ENCODE data around the gene TFF2. TPM values are rescaled to one million over a fixed set of nuclear protein-coding genes. Genes with fewer than 3 reads are reported as not detected.

Gene TFF2
- polyA plus RNA-seq, 3 donors, result not detected

DNA sequence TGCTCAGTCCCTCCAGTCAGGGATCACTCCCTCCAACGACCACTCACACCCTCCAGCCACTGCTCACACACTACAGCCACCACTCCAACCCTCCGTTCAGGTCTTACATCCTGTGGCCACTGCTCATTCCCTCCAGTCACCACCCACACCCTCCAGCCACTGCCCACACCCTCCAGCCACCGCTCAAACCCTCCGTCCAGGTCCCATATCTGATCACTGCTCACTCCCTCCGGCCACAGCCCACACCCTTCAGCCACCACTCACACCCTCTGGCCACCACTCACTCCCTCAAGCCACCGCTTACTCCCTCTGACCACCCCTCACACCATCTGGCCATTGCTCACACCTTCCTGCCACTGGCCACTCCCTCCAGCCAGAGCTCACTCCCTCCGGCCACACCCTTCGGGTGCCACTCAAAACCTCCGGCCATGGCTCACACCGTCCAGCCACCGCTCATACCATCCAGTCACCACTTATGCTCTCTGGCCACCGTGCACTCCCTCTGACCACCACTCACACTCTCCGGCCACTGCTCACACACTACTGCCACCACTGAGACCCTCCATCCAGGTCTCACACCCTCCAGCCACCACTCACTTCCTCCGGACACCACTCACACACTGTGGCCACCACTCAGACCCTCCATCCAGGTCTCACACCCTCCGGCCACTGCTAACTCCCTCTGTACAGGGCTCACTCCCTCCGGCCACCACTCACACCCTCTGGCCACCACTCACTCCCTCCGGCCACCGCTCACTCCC lies 20.3 kb upstream of the TFF2 start:
- 71% methylated on average over 16 of the region's 18 CpGs for WGBS (ENCODE audit: insufficient coverage)
- intact Hi-C loops (cut with micrococcal nuclease), result no loop called here
- H3K27ac Mint-ChIP-seq, result peak overlapping the region in 1 of 7 donors; percentile 2

DNA sequence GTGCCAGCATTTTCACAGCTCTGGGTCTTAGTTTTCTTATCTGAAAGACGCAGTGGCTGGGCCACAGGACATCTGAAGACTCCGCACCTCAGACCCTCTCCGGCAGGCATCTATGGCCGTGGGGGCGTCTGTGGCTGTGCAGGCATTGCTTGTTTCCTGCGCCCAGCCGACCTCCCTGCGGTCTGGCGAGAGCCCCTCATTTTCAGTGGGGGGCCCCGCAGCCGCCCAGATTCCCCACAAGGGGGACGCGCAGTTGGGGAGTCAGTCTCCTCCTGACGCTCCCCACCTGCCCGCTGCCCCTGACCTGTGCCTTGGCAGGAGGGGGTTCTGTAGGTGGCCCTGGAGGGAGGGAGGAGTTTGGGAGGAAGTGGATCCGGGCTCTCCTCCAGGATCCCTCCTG lies 19.0 kb upstream of the TFF2 start:
- Mint-ChIP-seq H3K9me3 (no peaks in the 10 kb centered on the region), H3K36me3 (no peaks in the 10 kb centered on the region), H3K4me1 (no peaks in the 10 kb centered on the region), H3K27me3 (ENCODE audit: low read depth in 3 of 3) (peaks cover 2 to 6% (median 2%) of the 10 kb centered on the region in 3 donors), H3K27ac (no peak overlapping the region), H3K4me3 (no peak overlapping the region)
- no peaks in the 10 kb centered on the region for H3K36me3 ChIP-seq (replicated peaks in 1 of 2; ENCODE audit: control insufficient read depth in 1 of 2, insufficient read depth in 2 of 2, low read length in 2 of 2)
- no peak for DNase-seq
- H2AFZ ChIP-seq (ENCODE audit: insufficient read depth, low read depth, low read length, poor library complexity, severe bottlenecking), result no peak overlapping the region
- H3K9me3 ChIP-seq (replicated peaks in 1 of 2; ENCODE audit: control insufficient read depth in 1 of 2, insufficient read depth in 1 of 2, low read length in 2 of 2), result no peaks in the 10 kb centered on the region
- H3K27me3 ChIP-seq (ENCODE audit: control insufficient read depth in 2 of 2, insufficient read depth in 2 of 2, low read length in 2 of 2), result no peaks in the 10 kb centered on the region
- 92% methylated on average over 13 of the region's 16 CpGs for WGBS (ENCODE audit: insufficient coverage)
- TF ChIP-seq, protein P1, sequence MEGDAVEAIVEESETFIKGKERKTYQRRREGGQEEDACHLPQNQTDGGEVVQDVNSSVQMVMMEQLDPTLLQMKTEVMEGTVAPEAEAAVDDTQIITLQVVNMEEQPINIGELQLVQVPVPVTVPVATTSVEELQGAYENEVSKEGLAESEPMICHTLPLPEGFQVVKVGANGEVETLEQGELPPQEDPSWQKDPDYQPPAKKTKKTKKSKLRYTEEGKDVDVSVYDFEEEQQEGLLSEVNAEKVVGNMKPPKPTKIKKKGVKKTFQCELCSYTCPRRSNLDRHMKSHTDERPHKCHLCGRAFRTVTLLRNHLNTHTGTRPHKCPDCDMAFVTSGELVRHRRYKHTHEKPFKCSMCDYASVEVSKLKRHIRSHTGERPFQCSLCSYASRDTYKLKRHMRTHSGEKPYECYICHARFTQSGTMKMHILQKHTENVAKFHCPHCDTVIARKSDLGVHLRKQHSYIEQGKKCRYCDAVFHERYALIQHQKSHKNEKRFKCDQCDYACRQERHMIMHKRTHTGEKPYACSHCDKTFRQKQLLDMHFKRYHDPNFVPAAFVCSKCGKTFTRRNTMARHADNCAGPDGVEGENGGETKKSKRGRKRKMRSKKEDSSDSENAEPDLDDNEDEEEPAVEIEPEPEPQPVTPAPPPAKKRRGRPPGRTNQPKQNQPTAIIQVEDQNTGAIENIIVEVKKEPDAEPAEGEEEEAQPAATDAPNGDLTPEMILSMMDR (IDR thresholded peaks at IDR 0.05), result no peak
- H3K9ac ChIP-seq (ENCODE audit: insufficient read depth, low read length, poor library complexity, severe bottlenecking), result no peak overlapping the region
- H3K4me2 ChIP-seq (replicated peaks; ENCODE audit: extremely low read depth, low read length, poor library complexity, severe bottlenecking), result no peak overlapping the region
- no peak overlapping the region for H3K27ac ChIP-seq (ENCODE audit: low read depth in 1 of 2, low read length in 2 of 2)
- no peaks in the 10 kb centered on the region for H3K4me1 ChIP-seq (ENCODE audit: control insufficient read depth in 1 of 2, insufficient read depth in 2 of 2, low read length in 2 of 2)
- intact Hi-C loops (cut with micrococcal nuclease), result no loop called here
- no peaks in the 10 kb centered on the region for H4K20me1 ChIP-seq (ENCODE audit: insufficient read depth, low read length)
- H3K4me3 ChIP-seq (replicated peaks in 1 of 3; ENCODE audit: low read depth in 2 of 3, low read length in 3 of 3), result no peak overlapping the region
- H3K79me2 ChIP-seq (ENCODE audit: insufficient read depth, low read length), result no peaks in the 10 kb centered on the region

More for the DNA sequence above, 20.3 kb upstream of the TFF2 start:
- DNase-seq, result no peak
- no peak overlapping the region for H3K4me3 ChIP-seq (replicated peaks in 1 of 3; ENCODE audit: low read depth in 2 of 3, low read length in 3 of 3)
- no peak overlapping the region for H3K4me3 Mint-ChIP-seq
- no peaks in the 10 kb centered on the region for H3K4me1 ChIP-seq (ENCODE audit: control insufficient read depth in 1 of 2, insufficient read depth in 2 of 2, low read length in 2 of 2)
- H3K36me3 ChIP-seq (replicated peaks in 1 of 2; ENCODE audit: control insufficient read depth in 1 of 2, insufficient read depth in 2 of 2, low read length in 2 of 2), result no peaks in the 10 kb centered on the region
- no peak overlapping the region for H3K27ac ChIP-seq (ENCODE audit: low read depth in 1 of 2, low read length in 2 of 2)
- no peaks in the 10 kb centered on the region for H3K27me3 ChIP-seq (ENCODE audit: control insufficient read depth in 2 of 2, insufficient read depth in 2 of 2, low read length in 2 of 2)
- no peak overlapping the region for H2AFZ ChIP-seq (ENCODE audit: insufficient read depth, low read depth, low read length, poor library complexity, severe bottlenecking)
- H3K79me2 ChIP-seq (ENCODE audit: insufficient read depth, low read length), result no peaks in the 10 kb centered on the region
- no peak overlapping the region for H3K9ac ChIP-seq (ENCODE audit: insufficient read depth, low read length, poor library complexity, severe bottlenecking)
- no peaks in the 10 kb centered on the region for H3K4me1 Mint-ChIP-seq
- TF ChIP-seq, protein P1 (IDR thresholded peaks at IDR 0.05), result no peak
- no peak overlapping the region for H3K4me2 ChIP-seq (replicated peaks; ENCODE audit: extremely low read depth, low read length, poor library complexity, severe bottlenecking)
- H3K36me3 Mint-ChIP-seq, result no peaks in the 10 kb centered on the region
- H3K27me3 Mint-ChIP-seq (ENCODE audit: low read depth in 3 of 3), result peaks cover 5 to 7% (median 6%) of the 10 kb centered on the region in 3 donors
- H4K20me1 ChIP-seq (ENCODE audit: insufficient read depth, low read length), result no peaks in the 10 kb centered on the region
- H3K9me3 ChIP-seq (replicated peaks in 1 of 2; ENCODE audit: control insufficient read depth in 1 of 2, insufficient read depth in 1 of 2, low read length in 2 of 2), result no peaks in the 10 kb centered on the region
- H3K9me3 Mint-ChIP-seq, result no peaks in the 10 kb centered on the region

Data from CD14-positive monocyte (primary cell).